Endometrial microvascular endothelial cells (primary cell): ENCODE data around the gene AQP12B. TPM values are rescaled to one million over a fixed set of nuclear protein-coding genes. Genes with fewer than 3 reads are reported as not detected.
"Not testable (repeated sequence)": the region's sequence is repeated elsewhere in the genome, so short reads cannot be mapped to it uniquely, and the experiment has no call there.

Experiments used
- in situ Hi-C: cut with HindIII; loops from 2 replicates; pipeline ENCODE4 v1.10.0; 2017; ENCODE audit warnings: low sequenced_read_pairs, low pct_unique_long_range_greater_than_20kb; ENCODE audit errors: inconsistent ontology term
- total RNA-seq: library from RNA; depleted of rRNA; stranded (reverse); fragments of >200 nt; gene quantifications from one replicate; pipeline ENCODE4 v1.2.3, GENCODE V29; 2015; ENCODE audit errors: inconsistent ontology term

AQP12B gene
- total RNA-seq, 1 donor from 2014 or later = not detected

DNA sequence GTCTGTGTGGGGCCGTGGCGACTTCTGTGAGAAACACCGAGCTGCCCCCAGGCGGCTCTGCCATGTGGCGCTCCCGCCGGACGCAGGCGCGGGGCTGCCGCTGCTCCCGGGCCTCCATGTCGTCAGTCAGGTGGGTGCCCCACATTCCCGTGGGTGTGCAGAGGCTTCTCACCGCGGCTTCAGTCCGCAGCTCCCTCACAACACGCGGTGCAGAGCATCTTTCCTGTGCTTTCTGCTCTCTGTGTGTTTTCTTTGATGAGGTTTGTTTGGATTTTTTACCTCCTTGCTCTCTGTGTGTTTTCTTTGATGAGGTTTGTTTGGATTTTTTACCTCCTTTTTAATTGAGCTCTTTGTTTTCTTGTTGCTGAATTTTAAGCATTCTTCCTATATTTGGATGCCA, 22.0 kb upstream of the AQP12B start:
- in situ Hi-C loops = no loop called here

DNA sequence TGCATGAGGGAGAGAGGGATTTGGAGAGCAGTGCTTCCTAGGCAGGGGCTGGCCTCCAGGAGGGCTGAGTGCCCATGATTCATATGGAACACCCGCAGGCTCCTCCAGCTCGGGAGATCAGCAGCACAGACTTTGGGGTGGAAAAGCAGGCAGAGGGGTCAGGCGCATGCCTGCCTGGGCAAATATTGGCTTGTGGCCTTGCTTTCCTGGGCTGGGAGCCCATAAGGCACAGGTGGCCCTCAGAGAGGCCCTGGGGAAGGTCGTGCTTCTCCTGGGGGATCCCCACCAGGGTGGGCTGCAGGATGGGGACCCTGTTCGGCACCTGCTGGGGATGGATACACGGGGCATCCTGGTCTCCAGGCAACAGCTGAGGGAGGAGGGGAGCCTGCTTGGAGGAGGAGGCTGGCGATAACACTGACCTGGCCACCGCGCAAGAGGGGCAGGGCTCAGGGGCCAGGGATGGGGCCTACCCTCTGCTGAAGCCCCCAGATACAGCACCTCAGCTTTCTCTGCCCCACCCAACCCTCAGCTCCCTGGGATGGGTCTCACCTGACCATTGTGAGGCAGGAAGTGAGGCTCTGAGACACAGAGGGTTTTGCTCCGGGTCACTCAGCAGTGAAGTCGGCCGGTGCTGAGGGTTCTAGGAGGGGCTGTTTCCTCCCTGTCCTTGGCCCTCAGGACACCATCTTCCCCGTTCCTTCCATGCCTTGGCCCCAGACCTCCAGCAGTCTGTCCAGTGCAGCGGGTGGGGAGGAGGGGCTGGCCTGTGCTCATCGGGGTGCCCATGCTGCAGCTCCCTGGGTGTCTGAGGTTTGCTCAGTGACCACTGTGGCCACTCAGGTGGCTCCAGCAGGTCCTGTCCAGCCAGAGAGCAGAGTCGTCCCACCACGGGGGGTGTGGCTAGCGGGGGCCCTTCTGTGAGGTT, 21.0 kb upstream of the AQP12B start:
- in situ Hi-C loops = no loop called here

DNA sequence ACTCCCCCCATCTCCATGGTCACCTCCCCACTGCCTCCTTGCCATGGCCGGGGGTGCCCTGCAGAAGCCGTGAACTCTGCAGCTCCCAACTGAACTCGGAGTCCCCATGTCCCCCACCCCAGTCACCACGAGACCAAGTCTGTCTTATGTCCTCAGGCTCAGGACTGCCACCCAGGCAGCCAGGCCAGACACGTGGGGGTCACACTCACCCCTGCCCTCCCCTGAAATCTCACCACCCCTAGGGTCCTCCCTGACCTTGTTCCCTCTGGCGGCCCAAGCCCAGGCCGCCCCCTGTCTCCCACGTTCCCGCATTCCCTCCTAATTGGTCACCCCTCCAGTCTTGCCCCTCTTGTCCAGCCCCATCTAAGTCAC, 19.9 kb upstream of the AQP12B start:
- in situ Hi-C loops = no loop called here

DNA sequence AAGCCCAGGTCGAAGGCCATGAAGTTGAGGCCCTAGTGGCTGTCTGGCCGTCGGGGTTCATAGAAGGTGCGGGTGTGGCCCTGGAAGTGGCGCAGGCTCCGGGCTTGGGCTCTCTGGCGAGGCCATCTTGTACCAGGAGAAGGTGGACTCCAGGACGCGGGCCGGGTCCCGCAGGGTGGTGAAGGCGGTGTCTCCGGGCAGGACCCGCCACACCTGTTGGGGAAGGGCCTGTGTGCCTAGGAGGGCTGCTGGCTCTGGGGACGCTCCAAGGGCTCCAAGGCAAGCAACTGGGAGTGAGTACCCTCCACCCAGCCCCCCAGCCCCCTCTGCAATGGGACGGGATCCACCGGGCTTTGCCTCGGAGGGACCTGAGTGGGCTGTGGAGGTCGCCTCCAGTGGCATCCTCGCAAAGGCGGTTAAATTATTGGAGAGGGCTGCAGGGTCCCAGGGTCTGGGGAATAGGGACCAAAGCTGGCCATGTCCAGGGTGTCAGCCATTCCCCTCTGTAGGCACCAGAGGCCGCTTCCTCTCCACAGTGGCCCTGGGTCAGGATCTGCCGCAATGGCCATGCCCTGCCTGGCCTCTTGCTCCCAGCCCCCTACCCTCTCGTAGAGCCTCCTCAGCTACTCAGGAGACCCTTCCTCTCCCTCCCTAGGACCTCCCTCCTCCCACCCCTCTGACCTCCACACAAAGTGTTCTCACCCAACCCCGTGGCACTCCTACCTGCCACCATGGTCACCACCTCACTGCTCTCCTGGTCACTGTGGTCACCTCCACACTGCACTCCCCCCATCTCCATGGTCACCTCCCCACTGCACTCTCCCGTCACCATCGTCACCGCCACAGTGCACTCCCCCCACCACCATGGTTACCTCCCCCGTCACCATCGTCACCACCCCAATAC, 19.3 kb upstream of the AQP12B start:
- in situ Hi-C loops = no loop called here

DNA sequence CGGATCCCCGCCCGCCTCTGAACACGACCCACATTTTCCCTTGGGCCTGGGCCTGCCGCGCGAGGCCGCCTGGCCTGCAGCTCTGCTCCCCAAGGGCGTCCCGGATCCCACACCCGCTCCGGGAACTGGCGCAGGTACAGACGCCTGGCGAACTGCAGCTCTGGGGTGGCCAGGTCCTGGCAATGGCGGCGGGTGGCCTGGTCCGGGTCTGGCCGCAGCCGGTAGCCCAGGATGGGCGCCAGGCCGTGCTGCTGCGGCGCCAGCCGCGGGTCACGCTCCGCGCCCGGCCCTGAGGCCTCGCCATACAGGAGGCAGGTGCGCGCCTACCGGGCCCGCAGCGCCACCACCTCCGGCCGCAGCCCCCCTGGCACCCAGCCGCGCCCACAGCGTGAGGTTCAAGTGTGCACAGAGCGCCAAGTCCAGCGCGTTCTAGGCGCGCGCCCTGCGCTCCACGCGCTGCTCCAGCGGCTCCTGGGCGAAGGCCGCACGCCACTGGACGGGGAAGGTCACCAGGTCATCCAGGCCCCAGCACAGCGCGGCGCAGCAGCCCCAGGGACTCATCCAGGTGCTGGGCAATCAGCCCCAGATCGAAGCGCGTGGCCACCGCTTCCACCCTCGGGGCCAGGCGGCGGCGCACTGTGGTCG, 18.5 kb upstream of the AQP12B start:
- in situ Hi-C loops = no loop called here

DNA sequence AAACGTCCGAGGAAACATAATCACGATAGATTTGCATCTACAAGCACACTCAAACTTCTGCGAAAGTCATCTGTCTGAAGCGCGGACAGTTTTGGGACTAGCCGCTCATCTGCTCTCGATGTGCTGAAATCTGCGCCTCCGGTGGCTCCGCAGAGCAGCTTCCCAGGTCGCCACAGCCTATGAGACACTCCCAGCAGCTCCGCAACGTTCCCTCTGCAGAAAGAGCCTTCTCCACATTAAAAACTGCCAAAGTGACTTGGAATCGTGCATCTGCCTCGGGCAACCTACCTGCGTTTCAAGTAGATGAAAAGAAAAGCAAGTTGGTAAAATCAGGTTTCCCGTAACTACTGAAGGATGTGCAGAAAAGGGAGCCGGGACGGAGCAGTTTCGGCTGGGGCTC, 17.9 kb upstream of the AQP12B start:
- in situ Hi-C loops = not testable (repeated sequence)

DNA sequence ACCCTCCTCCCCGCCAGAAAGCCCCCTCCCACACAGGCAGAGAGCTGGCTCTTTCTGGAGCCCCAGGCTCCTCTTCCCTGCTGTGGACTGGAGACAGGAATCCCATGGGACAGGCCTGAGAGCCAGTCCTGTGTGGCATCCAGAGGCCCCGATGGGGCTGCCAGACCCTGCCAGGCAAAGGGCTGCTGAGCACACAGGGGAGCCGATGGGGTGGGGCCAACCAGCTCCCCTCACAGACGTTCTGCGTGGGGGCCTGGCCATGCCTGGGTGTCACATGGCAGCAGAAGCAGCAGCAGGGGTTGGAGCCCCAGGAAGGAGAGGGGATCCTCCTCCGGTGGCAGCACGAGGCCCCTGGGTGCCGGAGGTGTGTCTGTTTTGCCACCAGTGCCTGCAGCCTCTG, 17.1 kb upstream of the AQP12B start:
- in situ Hi-C loops = not testable (repeated sequence)

DNA sequence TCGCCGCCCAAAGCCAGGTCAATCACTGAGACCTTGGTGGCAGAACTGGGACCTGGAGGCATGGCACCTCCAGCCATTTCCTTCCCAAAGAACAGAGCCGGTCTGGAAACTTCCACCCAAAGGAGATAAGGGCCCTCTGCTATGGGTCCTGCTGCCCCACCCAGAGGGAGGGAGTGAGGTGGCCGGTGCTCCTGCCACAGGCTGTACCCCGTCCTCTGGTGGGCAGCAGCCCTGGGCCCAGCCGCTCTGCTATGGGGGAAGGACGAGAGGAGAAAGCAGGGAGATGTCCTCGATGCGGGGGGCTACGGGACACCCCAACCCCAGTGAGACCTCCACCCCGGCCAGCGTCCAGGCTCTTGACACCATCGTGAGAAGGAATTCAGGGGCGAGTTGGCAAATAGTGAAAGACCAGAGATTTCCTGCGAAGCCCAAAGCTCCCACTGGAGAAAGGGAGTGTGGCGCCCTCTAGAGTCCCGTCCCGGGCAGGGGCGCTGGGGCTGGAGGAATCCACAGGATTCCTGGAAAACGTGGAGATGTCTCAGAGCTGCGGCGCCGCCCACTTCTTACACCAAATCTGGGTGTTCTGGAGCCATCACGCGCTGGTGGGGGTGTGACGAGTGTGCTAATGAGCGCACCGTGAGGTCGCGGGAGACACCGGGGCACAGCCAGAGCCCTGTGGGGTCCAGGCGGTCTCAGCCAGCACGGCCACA, 16.3 kb upstream of the AQP12B start:
- in situ Hi-C loops = not testable (repeated sequence)

DNA sequence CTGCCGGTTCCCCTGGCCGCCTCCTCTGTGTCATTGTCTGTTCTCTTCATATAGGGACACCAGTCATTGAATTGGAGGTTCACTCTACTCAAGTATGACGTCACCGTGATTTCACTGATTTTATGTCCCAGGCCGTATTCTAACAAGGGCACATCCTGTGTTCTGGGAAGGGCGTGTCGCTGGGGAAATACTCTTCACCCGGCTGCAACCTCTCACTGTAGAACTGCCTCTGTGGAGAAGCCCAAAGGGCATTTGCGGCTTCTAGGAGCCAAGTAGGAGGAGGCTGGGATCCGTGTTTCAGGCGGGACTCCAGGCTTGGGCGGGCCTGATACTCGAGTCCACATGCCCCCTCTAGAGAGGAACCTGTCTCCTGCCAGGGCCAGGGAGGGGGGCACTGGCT, 13.8 kb upstream of the AQP12B start:
- in situ Hi-C loops = not testable (repeated sequence)

DNA sequence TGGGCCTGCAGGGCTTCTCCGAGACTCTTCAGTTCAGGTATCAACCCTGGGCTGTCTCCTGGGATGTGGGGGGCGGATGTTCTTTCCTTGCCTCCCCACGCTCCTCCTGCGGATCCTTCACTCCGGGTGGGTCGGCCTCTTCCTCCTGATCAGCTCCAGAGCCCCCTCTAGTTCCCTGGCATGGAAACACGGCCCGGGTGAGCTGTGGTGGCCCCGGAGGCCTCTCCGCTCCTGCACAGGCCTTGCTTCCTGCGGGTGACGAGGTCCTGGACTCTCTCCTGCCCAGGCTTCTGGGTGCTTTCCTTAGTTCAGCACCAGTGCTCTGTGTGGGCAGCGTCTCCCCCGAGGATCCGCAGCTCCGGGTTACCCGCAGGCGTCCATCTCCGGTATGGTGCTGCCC, 12.9 kb upstream of the AQP12B start:
- in situ Hi-C loops = not testable (repeated sequence)

DNA sequence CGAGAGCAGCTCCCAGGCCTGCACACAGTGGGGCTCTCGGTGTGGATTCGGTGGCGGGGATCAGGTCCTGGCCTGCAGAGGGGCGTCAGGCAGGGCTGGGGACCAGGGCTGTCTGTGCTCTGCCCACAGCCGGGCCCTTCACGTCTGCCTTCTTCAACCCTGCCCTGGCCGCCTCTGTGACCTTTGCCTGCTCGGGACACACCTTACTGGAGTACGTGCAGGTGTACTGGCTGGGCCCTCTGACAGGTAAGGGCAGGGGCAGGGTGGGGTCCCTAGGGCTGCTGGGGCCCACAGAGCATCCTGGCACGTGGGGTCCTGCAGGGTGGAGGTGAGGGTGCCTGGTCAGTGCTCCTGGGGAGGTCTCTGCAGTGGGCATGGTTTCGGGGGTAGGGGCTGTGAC, 11.6 kb upstream of the AQP12B start:
- in situ Hi-C loops = not testable (repeated sequence)

DNA sequence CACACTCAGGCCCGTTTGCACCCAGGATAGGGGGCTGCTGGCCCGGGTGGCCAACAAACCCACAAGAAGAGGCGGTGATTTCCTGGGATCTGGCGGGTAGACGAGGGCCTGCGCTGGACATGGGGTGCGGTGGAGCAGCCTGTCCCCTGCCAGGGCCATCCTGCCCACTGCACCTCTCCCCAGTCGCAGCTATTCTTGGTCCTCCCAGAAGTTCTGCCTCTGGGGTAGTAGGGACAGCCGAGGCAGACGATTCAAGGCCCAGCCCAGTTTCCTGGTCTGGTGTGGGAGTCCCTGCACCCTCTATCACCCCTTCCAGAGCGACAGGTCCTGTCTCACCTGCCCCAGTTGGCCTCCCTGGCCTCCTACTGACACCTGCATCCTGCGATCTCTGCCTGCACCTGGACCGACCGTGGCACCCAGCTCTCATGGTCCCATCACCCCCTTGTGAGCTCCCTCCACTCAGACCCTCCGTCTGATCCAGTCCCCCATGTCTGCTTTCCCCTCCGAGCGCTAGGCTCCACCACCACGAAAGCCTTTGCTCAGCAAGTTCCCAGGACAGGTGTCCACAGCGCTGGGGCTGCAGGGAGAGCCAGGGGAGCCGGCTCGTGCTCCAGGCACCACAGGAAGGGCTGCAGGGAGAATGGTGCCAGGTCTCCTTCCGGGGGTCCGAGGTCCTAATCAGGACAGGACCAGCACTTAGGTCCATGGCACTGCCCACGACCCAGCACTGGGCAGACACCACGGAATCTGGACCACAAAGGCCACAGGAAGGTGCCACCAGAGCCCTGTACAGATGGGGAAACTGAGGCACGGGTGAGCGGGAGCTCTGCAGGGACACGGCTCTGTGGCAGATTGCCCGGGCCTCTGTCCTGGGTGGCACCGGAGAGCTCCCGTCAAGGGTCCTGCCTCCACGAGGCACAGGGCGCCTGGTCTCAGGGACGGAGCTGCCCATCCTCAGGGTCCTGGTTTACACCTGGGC, 10.2 kb upstream of the AQP12B start:
- in situ Hi-C loops = not testable (repeated sequence)

DNA sequence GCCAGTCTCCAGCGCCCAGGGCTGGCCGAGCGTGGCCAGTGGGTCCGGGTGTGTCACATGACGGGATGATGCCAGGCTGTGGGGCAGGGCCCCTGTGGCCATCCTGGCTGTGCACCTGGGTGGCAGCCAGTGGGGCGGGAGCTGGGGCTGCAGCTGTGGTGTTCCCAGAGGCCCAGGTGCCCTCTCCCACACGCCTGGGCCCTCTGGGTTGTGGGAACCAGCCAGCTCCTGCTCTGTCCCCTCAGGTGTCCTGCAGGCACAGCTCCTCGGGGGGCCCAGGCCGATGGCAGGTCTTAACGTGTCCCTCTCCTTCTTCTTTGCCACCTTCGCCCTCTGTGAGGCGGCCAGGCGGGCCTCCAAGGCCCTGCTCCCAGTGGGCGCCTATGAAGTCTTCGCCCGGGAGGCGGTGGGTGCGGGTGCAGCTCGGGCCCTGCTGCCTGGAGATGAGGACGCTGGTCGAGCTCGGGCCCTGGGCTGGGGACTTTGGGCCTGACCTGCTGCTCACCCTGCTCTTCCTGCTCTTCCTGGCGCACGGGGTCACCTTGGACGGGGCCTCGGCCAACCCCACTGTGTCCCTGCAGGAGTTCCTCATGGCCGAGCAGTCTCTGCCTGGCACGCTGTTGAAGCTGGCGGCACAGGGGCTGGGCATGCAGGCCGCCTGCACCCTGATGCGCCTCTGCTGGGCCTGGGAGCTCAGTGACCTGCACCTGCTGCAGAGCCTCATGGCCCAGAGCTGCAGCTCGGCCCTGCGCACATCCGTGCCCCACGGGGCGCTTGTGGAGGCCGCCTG, 9.1 kb upstream of the AQP12B start, which contains the start of gene AQP12A:
TSS of gene AQP12A (plus strand) at position 236 of the 790 bp plus-strand sequence. CDS start at position 284, 48 bp downstream.
- in situ Hi-C loops = not testable (repeated sequence)

DNA sequence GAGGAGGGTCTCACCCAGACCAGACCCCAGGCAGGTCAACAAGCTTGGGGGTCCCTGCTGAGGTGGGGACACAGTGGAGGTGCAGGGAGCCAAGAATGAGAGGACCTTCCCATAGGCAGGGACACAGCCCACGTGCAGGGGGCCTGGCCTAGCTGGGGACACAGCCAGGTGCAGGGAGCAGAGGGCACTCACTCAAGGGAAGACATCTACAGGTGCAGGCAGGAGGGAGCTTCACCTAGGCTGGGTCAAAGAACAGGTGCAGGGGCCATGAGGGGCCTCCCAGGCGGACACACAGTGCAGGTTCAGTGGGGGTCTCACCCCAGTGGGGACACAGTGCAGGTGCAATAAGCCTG, 8.4 kb upstream of the AQP12B start:
- in situ Hi-C loops = not testable (repeated sequence)

DNA sequence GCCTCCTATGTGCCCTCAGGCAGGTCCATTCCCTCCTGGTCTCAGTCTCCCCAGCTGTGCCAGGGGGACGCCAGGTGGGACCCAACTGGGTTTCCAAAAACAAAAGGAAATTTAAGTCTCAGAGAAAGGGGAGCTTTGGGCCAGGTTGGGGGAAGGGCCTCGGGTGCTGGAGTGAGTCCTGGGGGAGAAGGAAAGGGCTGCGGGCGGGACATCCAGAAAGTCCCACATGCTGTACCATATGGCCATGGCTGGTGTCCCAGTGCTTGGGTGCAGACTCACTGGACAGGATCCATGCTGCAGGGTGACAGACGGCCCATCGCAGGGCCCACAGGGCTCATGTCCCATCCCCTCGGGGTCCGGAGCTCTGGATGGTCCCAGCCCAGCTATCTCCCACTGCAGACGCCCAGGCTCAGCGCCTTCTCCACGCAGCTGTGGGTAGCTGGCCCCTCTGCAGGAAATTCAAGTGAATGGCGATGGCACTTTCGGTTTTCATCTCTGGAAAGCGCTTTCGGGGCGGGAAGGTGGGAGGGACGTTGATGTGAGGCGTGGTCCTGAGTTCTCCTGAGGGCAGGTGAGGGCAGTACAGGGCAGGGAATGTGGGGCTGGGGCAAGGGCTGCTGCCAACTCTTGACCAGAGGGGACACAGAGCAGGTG, 7.9 kb upstream of the AQP12B start:
- in situ Hi-C loops = not testable (repeated sequence)

DNA sequence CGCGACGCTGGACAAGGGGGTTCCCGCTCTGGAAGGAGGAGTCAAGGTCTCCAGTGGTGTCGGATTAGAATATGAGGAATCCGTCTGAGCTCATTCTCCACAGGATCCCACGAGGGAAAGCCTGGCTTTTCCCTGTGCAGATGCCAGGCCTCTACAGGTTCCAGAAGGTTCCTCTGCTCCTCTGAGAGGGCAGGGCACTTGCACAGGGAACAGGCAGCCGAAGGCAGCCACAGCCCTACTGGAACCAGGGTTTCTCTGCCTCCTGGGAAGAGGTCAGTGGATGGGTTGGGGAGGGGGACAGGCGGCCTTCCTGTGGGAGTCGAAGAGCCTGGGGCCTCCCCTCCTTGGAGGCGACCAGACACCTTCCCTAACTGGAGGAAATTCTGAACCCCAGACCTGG, 7.3 kb upstream of the AQP12B start:
- in situ Hi-C loops = no loop called here

DNA sequence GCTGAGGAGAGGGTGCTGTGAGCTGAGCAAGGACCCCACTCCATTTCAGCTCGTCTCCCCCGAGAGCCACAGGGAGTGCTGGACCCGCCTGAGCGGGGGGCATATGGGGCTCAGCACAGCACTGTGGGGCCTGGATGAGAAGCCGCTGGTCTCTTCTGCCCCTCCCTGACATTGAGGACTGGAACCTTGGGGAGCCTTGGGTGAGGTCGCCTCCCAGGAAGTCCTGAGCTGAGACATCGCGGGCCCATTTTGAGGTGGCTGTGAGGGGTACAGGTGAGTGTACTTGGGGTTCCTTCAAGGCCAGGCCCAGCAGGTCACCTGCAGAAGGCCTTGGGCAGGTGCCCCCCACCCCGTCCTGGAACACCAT, 5.9 kb upstream of the AQP12B start:
- in situ Hi-C loops = no loop called here
